Medulla oblongata (tissue), 1 donor: ENCODE measurements around the gene CRY1.

Experiments
- DNase-seq: peaks from one replicate; pipeline ENCODE4 v3.0.0-alpha.2; 2015; ENCODE audit errors: extremely low spot score

Gene CRY1

DNA sequence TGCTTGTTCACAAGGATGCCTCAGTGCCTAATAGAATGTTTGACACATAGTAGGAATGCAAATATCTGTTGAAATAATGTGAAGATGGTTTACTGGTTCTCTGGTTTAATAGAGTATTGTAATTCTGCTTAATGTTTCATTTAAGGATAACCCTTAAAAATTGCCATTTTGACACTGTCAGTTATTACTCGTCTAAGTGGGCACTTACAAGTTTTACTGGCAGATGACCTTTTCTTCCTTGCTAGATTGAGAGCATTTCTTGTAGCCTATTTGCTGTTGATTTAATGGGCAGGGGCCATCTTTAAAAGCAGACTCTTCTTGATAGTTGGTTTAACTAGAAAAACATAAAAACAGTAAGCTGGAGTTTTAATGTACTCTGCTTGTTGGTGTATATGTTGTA, 135.8 kb downstream of the CRY1 start:
- DNase-seq, result peak; percentile 12

DNA sequence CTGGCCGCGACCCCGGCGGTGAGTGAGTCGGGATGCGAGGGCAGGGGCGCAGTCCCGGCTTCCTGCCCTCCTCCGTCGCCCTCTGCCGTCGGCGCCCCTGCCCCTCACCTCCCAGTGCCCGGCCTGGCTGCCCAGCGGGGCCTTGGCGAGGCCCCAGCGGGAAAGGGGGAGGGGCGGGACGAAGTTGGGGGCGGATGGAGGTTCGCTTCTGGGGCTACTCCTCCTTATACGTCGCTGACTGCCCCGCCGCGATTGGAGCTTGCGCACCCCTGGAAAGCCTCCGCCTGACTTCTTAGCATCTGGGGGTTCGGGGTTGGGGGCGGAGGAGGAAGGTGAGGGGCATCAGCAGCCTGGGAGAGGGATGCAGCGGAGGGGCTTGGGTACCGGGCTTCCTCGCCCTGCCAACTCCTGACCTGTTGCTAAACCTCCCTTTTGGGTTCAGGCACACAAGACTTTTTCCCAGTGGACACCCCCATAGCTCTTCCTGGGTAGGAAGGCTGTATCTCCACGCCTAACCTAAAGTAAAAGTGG, 137.2 kb downstream of the CRY1 start:
- peak; percentile 58 for DNase-seq

DNA sequence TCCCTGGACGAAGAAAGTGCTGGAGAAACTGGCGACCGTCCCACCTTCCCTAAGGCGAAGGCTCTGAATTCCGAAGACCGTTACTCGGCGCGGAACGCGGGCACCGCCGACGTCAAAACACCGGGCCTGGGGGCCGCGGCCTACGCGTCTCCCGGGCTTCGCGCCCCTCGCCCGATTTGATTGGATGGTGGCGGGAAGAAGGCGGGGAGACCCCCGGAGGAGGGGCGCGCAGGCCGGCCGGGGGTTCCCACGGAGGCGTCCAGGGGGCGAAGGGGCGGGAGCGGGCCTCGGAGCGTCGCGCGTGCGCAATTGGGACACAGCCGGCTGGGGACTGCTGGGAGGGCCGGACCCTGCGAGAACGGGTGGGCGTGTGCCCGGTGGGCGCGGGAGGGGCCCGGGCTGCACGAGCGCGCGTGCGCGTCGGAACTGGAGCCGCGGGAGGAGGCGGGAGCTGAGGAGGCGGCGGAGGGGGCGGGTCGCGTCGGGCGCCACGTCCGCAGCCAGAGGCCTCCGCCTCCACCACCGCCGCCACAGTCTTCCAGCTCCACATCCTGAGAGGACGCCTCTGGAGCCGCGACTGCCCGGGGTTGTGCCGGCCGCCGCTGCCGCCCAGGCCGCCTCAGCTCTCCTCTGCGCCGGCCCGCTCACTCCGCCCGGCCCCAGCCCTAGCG, 137.8 kb downstream of the CRY1 start, which contains the start of gene TMEM263:
Gene TMEM263, plus strand, starts transcription at position 531 of the 671 bp plus-strand sequence. CDS start 11,210 bp downstream, outside the sequence.
- peak; percentile 91 for DNase-seq

DNA sequence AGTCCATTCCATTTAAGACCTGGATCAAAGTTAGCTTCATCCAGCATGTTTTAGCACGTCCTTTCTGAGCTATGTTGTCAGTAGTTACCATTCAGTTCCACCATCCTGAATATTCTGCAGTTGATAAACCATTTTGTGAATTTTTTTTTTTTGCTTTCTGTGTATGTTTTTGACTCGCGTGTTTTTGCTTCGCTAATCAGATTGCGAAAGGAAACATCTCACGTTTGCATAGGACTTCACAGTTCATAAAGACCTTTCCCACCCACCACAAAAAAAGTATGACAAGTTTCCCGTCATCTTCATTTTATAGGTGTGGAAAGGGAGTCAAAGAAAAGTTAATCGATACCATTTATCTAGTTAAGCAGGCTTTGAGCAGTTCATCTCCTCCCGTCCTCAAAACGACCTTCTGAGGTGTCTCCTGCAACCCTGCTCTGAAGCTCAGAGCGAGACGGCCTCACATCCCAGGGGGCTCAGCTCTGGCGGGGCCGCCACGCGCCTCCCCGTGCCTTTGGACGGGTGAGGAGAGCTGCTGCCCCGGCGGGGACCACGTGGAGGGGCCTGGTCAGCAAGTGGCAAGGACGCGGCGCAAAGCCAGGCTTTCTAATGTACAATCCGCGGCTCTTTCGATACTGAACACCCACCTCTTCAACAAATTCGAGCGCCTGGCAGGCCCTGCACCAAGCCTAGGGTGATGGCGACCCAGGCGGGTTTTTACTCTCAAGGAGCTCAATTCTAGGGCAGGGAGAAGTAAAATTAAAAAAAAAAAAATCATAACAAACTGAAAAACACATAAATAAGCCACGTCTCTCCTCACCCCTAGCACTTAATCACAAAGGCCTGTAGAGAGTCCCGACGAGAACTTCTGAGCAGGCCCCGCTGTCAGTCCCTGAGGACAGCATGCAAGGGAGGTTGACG, 138.6 kb downstream of the CRY1 start:
- peak; percentile 35 for DNase-seq

DNA sequence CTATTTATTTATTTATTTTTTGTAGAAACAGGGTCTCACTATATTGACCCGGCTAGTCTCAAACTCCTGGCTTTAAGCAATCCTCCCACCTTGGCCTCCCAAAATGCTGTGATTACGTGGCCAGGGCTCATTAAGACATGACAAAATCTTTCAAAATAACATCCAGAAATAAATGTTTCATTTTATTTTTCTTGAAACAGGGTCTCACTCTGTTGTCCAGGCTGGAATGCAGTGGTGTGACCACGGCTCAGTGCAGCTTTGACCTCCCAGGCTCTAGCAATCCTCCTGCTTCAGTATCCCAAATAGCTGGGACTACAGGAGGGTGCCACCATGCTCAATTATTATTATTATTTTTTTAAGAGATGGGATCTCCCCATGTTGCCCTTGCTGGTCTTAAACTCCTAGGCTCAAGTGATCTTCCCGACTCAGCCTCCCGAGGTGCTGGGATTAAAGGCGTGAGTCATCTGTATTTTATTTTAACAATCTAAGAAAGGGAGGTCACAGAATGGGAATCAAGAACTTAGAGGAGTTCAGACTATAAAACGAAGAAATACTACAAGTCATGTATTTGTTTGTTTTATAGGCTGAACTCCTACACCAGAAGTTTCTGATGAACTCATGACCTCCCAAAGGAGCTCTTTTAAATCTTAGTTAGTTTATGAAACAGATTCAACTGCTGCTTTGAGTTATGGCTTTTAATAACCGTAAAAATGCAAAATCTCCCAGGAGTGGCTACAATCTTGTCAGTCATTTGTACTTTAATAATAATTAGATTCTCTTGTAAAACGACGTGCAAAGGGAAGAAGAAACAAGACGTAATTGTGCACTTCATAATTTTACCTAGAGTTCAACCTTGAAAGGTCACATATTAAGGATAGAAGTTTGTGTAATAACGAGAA, 139.7 kb downstream of the CRY1 start:
- DNase-seq, result no peak

DNA sequence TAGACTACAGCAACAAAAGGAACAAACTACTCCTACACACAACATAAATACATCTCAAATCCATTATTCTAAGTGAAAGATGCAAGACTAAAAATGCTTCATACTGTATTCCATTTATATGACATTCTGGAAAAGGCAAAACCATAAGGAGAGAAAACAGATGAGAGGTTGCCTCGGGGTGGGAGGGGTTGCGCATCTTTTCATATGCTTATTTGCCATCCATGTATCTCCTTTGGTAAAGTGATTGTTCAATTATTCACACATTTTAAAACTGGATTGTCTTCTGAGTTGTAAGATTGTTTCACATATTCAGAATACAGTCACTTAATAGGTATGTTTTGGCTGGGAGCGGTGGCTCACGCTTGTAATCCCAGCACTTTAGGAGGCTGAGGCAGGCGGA, 142.8 kb downstream of the CRY1 start:
- no peak for DNase-seq

DNA sequence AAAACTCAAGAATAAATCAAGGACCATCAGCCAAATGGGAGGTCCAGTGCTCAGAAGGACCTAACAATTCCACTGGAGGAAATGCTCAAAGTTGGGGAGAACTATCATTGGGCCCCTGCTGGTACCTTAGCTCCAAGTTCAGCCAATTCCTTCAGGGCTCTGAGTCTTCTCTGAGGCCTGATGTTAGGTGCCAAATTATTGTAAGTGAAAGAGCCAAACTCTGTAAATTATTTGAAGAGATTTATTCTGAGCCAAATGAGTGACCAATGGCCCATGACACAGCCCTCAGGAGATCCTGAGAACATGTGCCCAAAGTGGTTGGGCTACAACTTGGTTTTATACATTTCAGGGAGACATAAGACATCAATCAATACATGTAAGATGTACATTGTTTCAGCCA, 145.9 kb downstream of the CRY1 start:
- DNase-seq, result no peak

DNA sequence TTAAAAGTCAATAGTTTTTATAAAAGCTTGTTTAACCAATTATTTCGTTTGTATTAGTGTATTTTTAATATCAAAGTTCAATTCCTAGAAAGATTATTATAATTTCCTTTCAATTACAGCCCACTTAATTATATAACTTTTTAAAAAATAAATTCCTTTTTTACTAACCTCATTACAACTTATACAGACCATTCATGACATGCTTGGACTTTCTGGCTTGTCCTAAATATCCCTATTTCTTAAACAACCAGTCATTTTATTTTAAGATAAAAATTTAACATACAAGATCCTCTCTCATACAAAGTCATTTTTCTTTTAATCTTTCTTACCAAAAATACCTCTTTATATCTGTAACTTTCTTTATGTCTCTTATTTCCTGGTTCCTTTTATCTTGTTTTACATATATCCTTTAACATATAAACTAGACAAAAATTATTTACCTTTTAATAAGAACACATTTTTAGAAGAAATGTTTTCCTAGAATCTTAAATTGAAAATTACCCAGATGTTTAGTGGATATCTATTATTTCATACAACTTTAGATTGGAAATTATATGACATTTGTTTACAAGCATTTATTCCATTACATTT, 148.0 kb downstream of the CRY1 start:
- DNase-seq, result no peak

DNA sequence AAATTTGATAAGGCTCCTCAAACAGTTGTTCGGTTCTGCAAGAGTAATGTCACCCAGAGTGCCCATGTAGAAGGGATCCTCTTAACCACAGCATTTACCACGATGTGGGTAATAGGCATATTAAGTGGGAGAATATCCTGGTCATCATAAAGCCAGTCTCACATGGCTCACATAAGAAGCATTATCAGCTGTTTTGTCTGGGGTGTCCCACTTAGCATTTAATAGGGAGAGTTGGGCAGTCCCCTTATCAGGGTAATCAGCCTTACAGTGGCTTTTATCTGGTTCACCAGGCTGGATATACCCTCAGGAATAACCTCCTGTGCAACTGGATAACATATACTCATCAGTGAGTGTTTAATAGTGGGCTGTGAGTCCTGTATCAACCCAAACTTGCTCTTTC, 150.6 kb downstream of the CRY1 start:
- DNase-seq, result no peak

DNA sequence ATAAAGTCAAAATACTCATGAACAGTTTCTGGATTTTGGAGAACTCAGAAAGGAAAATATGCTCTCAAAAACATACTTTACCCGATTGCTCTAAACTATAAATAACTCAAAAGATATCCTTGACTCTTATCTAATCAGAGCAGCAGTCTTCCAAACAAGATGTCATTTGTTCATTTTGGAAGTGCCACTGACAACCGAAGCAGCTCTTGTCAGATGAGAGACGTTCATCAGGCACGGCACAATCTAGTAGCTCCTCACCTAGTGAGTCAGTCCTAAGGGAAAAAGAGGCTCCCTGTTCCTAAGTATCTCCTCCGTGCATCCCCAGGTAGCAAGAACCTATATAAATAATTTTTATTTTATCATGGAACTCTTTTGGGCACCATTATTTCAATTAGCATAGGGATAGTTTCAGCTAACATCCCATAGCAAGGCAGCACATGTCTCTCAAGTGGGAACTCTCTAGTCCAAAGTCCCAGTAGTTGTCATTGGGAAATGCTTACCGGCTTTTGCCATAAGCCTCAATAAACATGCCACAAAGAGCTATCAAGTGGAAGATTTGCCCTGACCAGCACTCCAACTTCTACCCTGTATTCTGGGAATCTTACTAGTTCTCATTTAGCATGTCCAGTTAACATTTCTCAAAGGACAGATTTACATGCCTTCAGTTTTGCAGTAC, 151.7 kb downstream of the CRY1 start:
- DNase-seq, result no peak
